MCF 10A (cell line): ENCODE measurements around the gene NAP1L5. TPM values are rescaled to one million over a fixed set of nuclear protein-coding genes. Genes with fewer than 3 reads are reported as not detected.

ENCODE experiments used
- BruUV-seq: library from RNA; stranded (reverse); fragments of 400-500 nt; replicated peaks from 2 replicates; lab custom pipeline; 2021; lab: Mats Ljungman, UMichigan
- CTCF ChIA-PET: fragments of 300-600 bp; sonication (Branson Sonifier 250); formaldehyde crosslinking; extraction: SDS; loops from one replicate; lab custom pipeline; 2021; ENCODE audit warnings: antibody characterized with exemption, inconsistent platforms; lab: Yijun Ruan, JAX
- POLR2A ChIA-PET: fragments of 300-600, 350-650 bp; sonication (Branson Sonifier 250); formaldehyde crosslinking; extraction: SDS; loops from one replicate; lab custom pipeline; 2020; ENCODE audit warnings: antibody characterized with exemption, inconsistent platforms; lab: Yijun Ruan, JAX
- DNase-seq: peaks from one replicate; pipeline ENCODE4 v3.0.0-alpha.2; 2018; ENCODE audit not compliant: unreplicated experiment
- H3K27ac Mint-ChIP-seq: one replicate; pipeline ENCODE4 v1.8.0; 2022; ENCODE audit warnings: mild to moderate bottlenecking, low read depth, mixed read lengths; ENCODE audit not compliant: unreplicated experiment
- H3K27me3 Mint-ChIP-seq: one replicate; pipeline ENCODE4 v1.8.0; 2022; ENCODE audit warnings: mixed read lengths; ENCODE audit not compliant: insufficient read depth, unreplicated experiment
- H3K36me3 Mint-ChIP-seq: one replicate; pipeline ENCODE4 v1.8.0; 2022; ENCODE audit warnings: mild to moderate bottlenecking, moderate library complexity, mixed read lengths; ENCODE audit not compliant: insufficient read depth, unreplicated experiment
- H3K4me1 Mint-ChIP-seq: one replicate; pipeline ENCODE4 v1.8.0; 2022; ENCODE audit warnings: mixed read lengths; ENCODE audit not compliant: insufficient read depth, unreplicated experiment
- H3K4me3 Mint-ChIP-seq: one replicate; pipeline ENCODE4 v1.8.0; 2022; ENCODE audit warnings: mild to moderate bottlenecking, moderate library complexity, mixed read lengths; ENCODE audit not compliant: unreplicated experiment
- H3K9me3 Mint-ChIP-seq: one replicate; pipeline ENCODE4 v1.8.0; 2022; ENCODE audit warnings: mixed read lengths; ENCODE audit not compliant: unreplicated experiment
- intact Hi-C: fragments of 100-400 bp; cut with micrococcal nuclease; formaldehyde crosslinking; loops from 2 replicates; pipeline ENCODE4 v1.14.1; 2022
- total RNA-seq: library from RNA; stranded (reverse); gene quantifications from 2 replicates; pipeline ENCODE4 v1.2.3, GENCODE V29; 2022
- TF ChIP-seq, protein P1 (sequence below): fragments of 200-600 bp; IDR thresholded peaks from one replicate; pipeline ENCODE4 v1.8.0; 2022; ENCODE audit warnings: antibody characterized with exemption, mild to moderate bottlenecking; ENCODE audit not compliant: unreplicated experiment

Gene NAP1L5
- total RNA-seq, 1 experiment from 2014 or later, result 0.30 TPM

DNA sequence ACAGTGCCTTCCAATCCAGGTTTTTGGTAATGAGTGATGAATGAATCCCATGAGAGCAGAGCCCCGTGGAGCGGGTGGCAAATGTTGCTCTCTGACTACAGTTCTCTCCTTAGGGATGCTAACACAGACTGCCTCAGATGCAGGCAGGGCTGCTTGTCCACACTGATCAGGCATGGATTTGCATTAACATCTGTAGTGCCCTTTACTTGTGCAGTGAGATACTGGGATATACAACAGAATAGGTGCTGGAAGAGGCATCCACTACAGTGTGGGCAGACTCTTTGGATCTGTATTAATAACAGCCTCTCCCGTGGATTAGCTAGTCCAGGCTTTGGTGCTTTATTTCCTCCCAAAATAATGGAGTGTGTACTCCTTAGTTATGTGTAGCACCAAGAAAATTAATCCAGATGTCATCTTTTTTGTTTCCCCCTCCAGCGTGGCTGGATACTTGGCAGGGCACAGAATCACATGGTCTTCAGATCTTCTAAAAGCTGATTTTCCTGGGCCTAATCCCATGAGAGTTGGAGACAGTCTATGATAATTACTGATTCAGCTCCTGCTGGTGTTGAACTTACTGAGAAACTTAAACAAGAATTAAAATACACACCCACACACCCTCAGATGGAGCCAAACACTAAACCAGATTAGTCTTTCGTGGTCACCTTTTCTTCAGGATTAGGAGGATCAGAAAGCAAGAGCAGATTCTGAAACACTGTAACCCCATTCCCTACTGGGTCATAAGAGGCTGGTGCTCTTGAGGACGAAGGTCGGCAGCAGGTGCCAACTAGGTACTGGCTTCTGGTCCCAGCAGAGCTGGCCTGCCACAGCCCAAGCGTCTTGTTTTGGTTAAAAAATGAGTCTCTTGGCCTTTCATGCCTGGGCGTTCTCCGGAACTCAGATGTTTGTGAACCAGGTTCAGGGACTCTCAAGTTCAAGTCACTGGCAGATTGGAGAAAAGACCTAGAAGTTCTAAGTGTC is 23.1 kb upstream of the NAP1L5 start:
- Mint-ChIP-seq H3K4me3 (no peak overlapping the region), H3K9me3 (peaks cover 7% of the 10 kb centered on the region), H3K36me3 (peaks cover 51% of the 10 kb centered on the region), H3K4me1 (no peaks in the 10 kb centered on the region), H3K27me3 (no peaks in the 10 kb centered on the region), H3K27ac (no peak overlapping the region)
- intact Hi-C loops, result no loop called here
- BruUV-seq, result no TSS peak
- ChIA-PET CTCF (no interaction called here), POLR2A (no interaction called here)
- TF ChIP-seq, protein P1, sequence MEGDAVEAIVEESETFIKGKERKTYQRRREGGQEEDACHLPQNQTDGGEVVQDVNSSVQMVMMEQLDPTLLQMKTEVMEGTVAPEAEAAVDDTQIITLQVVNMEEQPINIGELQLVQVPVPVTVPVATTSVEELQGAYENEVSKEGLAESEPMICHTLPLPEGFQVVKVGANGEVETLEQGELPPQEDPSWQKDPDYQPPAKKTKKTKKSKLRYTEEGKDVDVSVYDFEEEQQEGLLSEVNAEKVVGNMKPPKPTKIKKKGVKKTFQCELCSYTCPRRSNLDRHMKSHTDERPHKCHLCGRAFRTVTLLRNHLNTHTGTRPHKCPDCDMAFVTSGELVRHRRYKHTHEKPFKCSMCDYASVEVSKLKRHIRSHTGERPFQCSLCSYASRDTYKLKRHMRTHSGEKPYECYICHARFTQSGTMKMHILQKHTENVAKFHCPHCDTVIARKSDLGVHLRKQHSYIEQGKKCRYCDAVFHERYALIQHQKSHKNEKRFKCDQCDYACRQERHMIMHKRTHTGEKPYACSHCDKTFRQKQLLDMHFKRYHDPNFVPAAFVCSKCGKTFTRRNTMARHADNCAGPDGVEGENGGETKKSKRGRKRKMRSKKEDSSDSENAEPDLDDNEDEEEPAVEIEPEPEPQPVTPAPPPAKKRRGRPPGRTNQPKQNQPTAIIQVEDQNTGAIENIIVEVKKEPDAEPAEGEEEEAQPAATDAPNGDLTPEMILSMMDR, result no peak
- no peak for DNase-seq

DNA sequence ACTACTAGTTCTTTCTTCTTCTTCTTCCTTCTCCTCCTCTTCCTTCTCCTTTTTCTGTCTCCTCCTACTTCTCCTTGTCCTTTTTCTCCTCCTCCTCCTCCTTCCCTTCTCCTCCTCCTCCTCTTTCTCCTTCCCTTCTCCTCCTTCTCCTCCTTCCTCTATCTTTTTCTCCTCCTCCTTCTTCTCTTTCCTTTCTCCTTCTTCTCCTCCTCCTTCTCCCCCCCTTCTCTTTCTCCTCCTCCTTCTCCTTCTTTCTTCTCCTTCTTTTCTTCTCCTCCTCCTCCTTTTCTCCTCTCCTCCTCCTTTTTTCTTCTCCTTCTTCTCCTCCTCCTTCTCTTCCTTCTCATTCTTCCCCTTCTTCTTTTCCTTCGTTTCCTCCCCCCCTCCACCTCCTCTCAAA is 21.8 kb upstream of the NAP1L5 start:
- POLR2A ChIA-PET, result no interaction called here
- Mint-ChIP-seq H3K4me1 (no peaks in the 10 kb centered on the region), H3K27me3 (no peaks in the 10 kb centered on the region), H3K9me3 (peaks cover 7% of the 10 kb centered on the region), H3K27ac (no peak overlapping the region), H3K36me3 (peaks cover 43% of the 10 kb centered on the region), H3K4me3 (no peak overlapping the region)
- intact Hi-C loops, result no loop called here
- BruUV-seq, result no TSS peak
- DNase-seq, result no peak
- TF ChIP-seq, protein P1, result no peak
- CTCF ChIA-PET, result no interaction called here

DNA sequence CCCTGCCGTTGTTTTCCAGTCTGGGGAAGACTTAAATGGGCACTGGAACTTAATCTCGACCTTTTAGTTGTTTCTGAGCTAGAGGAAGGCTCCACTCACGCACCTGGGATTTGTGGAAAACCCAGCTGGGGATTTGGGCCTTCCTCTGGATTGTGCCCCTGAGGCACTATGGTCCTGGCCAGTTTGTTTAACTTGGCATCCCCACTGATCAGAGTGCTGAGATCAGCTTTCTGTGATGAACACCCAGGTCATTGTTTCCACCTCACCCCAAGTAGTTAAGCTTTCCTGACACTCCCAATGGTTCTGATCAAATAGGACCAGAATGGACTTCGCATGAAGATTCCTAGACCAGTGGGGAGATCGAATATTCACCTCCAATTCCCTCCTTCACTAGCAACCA is 20.5 kb upstream of the NAP1L5 start:
- intact Hi-C loops, result no loop called here
- ChIA-PET POLR2A (no interaction called here), CTCF (interaction anchor here (0.6 to 1.4 kb wide), 2 partner anchors 45 to 46 kb away, joined by 3 to 7 read pairs; no protein-coding TSS in a partner anchor)

DNA sequence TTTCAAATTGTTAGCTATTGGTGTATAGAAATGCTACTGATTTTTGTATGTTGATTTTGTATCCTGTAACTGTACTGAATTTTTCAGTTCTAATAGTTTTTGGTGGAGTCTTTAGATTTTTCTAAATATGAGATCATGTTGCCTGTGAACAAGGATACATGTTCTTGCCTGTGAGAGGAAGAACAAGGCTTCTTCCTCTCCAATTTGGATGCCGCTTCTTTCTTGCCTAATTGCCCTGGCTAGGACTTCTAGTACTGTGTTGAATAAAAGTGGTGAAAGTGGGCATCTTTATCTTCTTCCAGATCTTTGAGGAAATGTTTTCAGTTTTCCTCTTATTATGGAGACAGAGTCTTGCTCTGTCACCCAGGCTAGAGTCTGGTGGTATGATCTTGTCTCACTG is 16.2 kb upstream of the NAP1L5 start:
- H3K36me3 Mint-ChIP-seq, result peaks cover 45% of the 10 kb centered on the region
- no peak for DNase-seq
- no peak overlapping the region for H3K27ac Mint-ChIP-seq
- no peaks in the 10 kb centered on the region for H3K27me3 Mint-ChIP-seq
- intact Hi-C loops, result no loop called here
- H3K9me3 Mint-ChIP-seq, result peaks cover 7% of the 10 kb centered on the region
- TF ChIP-seq, protein P1, result no peak
- peaks cover 3% of the 10 kb centered on the region for H3K4me1 Mint-ChIP-seq
- POLR2A ChIA-PET, result no interaction called here
- H3K4me3 Mint-ChIP-seq, result no peak overlapping the region
- no TSS peak for BruUV-seq
- CTCF ChIA-PET, result interaction anchor here (0.6 to 0.9 kb wide), 2 partner anchors 174 to 187 kb away, joined by 3 to 4 read pairs; no protein-coding TSS in a partner anchor

More for the DNA sequence above, 20.5 kb upstream of the NAP1L5 start:
- BruUV-seq, result no TSS peak
- Mint-ChIP-seq H3K27ac (no peak overlapping the region), H3K9me3 (peaks cover 7% of the 10 kb centered on the region), H3K36me3 (peaks cover 43% of the 10 kb centered on the region), H3K27me3 (no peaks in the 10 kb centered on the region), H3K4me1 (no peaks in the 10 kb centered on the region), H3K4me3 (no peak overlapping the region)
- TF ChIP-seq, protein P1, result no peak
- no peak for DNase-seq
